Sciatic nerve (tissue), 2 donors: ENCODE results near the gene TMEM37. TPM values are rescaled to one million over a fixed set of nuclear protein-coding genes. Genes with fewer than 3 reads are reported as not detected.
A peak's percentile ranks its signal among the peaks of the same experiment; 100 is the strongest.
"Not testable (repeated sequence)": the region's sequence is repeated elsewhere in the genome, so short reads cannot be mapped to it uniquely, and the experiment has no call there.

Source experiments
- ATAC-seq: fragments of 200-7000 bp; cut with Tn5 transposase; one replicate; pipeline ENCODE4 v1.9.1; 2020; ENCODE audit warnings: mild to moderate bottlenecking, moderate library complexity
- DNase-seq: peaks from one replicate; pipeline ENCODE4 v3.0.0-alpha.2; 2020; ENCODE audit warnings: low spot score
- intact Hi-C: fragments of 100-400 bp; cut with DNase I; formaldehyde crosslinking; loops from one replicate; pipeline ENCODE4 v1.14.2; 2022
- total RNA-seq: library from RNA; stranded (reverse); fragmentation: NEBNext Ultra II Directional; extraction: Animal tissue kit (Norgen Biotek cat#: 25700); gene quantifications from one replicate; pipeline ENCODE4 v1.2.1, GENCODE V29; 2021
- donor health status: DM: no; HTN: no; CAD: no.
- donor health status: DM: no; HTN: no; CAD: no.

TMEM37 gene
- 7.1 TPM for total RNA-seq

- intact Hi-C loops: no loop called here
Measured at GRCh38 chr2:119431155-119431975, at the start of gene TMEM37. Gene TMEM37 (plus strand): TSS chr2:119431854. CDS start chr2:119431904, 50 bp downstream.

GRCh38 chr2:119383410-119384140 is 48.1 kb upstream of the TMEM37 start:
- ATAC-seq: no peak
- intact Hi-C loops: no loop called here
- no peak for DNase-seq

More at GRCh38 chr2:119431155-119431975, at the start of gene TMEM37:
- ATAC-seq (peak; percentile 77), DNase-seq (peak; percentile 77)

- ATAC-seq (no peak), DNase-seq (no peak)
- intact Hi-C loops: no loop called here
Measured at GRCh38 chr2:119384971-119385370, 46.7 kb upstream of the TMEM37 start.

GRCh38 chr2:119385466-119385865 is 46.2 kb upstream of the TMEM37 start:
- no peak for ATAC-seq
- no peak for DNase-seq
- intact Hi-C loops: no loop called here

GRCh38 chr2:119387381-119388129 is 44.1 kb upstream of the TMEM37 start:
- intact Hi-C loops: no loop called here
- peak; percentile 81 for DNase-seq

GRCh38 chr2:119389615-119390306 is 41.9 kb upstream of the TMEM37 start:
- intact Hi-C loops: no loop called here
- peak; percentile 81 for ATAC-seq
- peak; percentile 81 for DNase-seq

More at GRCh38 chr2:119387381-119388129, 44.1 kb upstream of the TMEM37 start:
- ATAC-seq: peak; percentile 90

GRCh38 chr2:119393971-119394748 is 37.5 kb upstream of the TMEM37 start:
- ATAC-seq (no peak), DNase-seq (no peak)
- intact Hi-C loops: no loop called here

GRCh38 chr2:119397196-119397595 is 34.5 kb upstream of the TMEM37 start:
- ATAC-seq: no peak
- no peak for DNase-seq
- intact Hi-C loops: no loop called here

- ATAC-seq (no peak), DNase-seq (no peak)
- intact Hi-C loops: no loop called here
Measured at GRCh38 chr2:119402106-119402505, 29.5 kb upstream of the TMEM37 start.

- DNase-seq (no peak), ATAC-seq (no peak)
- intact Hi-C loops: no loop called here
Measured at GRCh38 chr2:119402645-119403560, 28.8 kb upstream of the TMEM37 start.

- DNase-seq, ATAC-seq, intact Hi-C loops: not testable (repeated sequence)
Measured at GRCh38 chr2:119403618-119404017, 28.0 kb upstream of the TMEM37 start.

GRCh38 chr2:119405151-119405550 is 26.5 kb upstream of the TMEM37 start:
- ATAC-seq (no peak), DNase-seq (no peak)
- intact Hi-C loops: loop anchor here (5.0 kb wide), 1 partner anchor 72 kb away; no protein-coding TSS in a partner anchor

GRCh38 chr2:119407430-119408220 is 24.0 kb upstream of the TMEM37 start:
- no peak for DNase-seq
- peak; percentile 85 for ATAC-seq
- intact Hi-C loops: loop anchor here (5.0 kb wide), 1 partner anchor 70 kb away; no protein-coding TSS in a partner anchor

GRCh38 chr2:119408221-119408619 is 23.4 kb upstream of the TMEM37 start:
- ATAC-seq (peak; percentile 58), DNase-seq (no peak)
- intact Hi-C loops: loop anchor here (5.0 kb wide), 1 partner anchor 69 kb away; no protein-coding TSS in a partner anchor

GRCh38 chr2:119409506-119409905 is 22.1 kb upstream of the TMEM37 start:
- intact Hi-C loops: loop anchor here (5.0 kb wide), 1 partner anchor 68 kb away; no protein-coding TSS in a partner anchor
- ATAC-seq (no peak), DNase-seq (no peak)

- DNase-seq (no peak), ATAC-seq (no peak)
- intact Hi-C loops: no loop called here
Measured at GRCh38 chr2:119414894-119415293, 16.8 kb upstream of the TMEM37 start.
